ENCODE data around the gene PXK.
A peak's percentile ranks its signal among the peaks of the same experiment; 100 is the strongest.

PXK gene

DNA sequence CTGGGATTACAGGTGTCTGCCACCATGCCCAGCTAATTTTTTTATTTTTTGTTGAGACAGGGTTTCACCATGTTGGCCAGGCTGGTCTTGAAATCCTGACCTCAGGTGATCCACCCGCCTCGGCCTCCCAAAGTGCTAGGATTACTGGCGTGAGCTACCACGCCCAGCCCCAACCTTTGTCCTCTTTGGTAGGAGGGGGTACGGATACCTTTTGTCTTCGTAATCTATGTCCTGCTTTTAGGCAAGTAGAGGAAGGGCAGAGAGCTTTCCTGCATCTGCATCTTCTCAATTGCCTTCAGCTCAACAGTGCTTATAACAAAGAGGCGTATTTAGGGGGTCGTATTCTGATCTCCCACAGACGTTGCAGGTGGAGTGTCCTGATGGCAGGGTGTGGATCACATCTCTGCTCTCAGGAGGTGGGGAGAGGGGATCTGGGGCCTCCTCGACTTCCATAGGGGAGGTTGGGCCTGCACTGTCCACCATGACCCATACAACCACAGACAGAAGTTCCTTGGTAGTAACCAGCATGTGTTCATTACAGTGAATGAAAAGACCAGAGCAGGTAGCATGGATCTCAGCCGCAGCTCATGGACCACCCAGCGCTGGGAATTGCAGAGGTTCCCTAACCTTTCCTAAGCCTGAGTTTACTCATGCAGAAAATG lies 137.8 kb downstream of the PXK start:
- no peak for DNase-seq

DNA sequence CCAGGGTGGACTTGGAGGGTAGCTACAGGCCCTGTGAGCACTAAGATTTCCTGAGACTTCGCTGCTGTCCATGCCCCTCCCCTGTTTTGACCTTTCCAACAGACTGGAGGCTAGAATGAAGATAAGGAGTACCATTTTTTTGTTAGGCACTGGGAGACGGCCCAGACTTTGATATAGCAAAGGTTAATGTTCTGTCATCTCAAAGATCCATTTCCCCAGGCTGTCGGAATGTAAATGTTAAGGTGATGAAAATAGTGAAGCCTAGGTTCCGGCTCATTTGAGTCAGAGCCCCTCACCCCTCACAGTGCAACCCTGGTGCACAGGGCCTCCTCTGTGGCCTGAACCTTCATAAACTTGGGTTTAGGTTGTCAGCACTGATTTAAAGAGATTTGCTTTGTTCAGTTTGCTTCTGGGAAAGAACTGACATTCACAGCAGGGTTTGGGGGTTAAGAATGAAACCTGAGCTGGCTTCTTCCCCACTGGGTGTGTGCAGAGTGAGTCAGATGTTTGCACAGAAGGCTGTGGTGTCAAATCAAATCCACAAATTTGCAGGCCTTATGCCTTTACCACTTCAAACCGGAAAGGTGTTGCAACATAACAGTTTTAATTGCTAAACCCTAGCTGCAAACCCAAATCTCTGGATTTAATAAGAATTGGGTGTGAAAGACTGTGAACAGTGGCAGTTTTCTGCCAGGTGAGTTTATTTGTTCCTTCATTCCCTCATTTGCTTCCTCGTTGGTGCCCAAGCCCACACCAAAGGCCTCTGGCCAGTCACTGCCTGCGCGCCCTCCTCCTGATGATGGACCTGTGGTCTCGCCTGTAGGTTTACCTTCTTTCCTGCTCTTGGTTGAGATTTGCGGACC lies 138.6 kb downstream of the PXK start:
- peak in 1 of 2 experiments; percentile 22 for DNase-seq

DNA sequence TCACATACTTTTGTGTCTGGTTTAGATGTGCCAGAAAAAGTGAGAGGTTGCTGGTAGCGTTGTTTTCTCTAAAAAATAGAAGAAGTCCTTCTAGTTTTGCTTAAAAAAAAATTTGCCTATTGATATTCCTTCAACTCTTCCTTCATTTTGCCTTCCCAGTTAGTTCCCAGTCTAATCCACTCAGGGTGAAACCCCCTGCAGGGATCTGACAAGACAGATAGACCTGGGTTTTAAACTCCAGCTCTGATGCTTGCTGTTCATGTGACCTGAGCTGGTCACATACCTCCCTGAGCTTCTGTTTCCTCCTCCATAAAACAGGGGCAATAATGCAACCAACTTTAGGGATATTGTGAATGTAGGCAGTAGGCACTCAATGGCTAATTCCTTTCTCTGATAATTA lies 140.6 kb downstream of the PXK start:
- DNase-seq: no peak

DNA sequence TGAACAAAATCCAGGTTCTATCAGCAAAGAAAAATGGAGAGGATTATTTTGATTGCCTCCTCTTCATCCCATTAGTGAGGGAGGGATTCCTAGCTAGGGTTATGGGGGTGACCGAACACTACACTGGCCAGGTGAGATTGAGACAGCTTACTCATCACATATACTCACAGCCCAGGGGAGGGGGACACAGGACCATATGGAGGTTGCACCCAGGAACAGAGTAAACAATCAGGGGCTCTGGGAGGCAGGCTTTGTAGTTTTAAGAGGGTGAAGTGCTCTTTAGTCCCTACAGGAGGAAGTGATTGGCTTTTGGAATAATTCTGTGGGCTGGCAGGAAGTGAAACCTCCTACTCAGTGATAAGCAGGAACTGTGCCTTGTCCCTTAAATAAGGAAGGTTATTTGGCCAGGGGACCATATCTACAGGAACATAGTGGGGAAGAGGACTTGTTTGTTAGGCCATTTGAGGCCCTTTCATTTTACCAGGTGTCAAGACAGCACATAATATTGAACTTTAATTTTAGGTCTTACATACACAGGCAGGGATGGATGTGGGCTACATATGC lies 141.7 kb downstream of the PXK start:
- DNase-seq: no peak

DNA sequence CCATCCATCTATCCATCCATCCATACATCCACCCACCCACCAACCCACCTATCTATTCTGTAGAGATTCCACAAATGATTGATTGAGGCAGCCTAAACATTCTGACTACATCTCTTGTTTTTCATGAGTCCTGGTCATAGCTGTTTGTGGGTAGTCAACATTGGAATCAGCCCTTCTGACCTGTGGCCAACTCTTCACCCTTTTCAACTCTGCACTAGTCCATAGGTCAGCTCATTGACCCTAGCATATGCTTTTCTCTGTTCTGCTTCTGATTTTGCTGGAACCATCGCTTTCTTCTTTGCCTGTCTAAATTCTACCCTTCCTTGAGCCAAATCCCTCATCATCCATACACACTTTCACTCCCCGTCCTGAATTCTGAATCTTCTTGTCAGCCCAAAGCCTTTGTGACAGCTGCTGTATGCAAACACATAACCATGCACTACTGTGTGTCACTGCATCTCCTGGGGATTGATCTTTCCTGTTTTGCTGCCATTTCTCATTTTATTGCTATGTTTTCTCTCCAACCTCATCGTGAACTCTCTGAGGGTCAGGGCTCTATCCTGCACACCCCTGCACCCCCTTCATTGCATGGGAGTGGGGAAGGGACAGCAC lies 142.4 kb downstream of the PXK start:
- no peak for DNase-seq

Data from stimulated activated CD4-positive, alpha-beta T cell treated with anti-CD3 and anti-CD28 coated beads, Interleukin-4, amount 100 ng/mL, for 4 hours (primary cell).